Activated T-helper 2 cell treated with anti-CD3 and anti-CD28 coated beads, Interferon-gamma antibody, Interleukin-2, Interleukin-4, amounts not matched to agents 10 μg/mL and 5 μg/mL and 100 μg/mL, durations not matched to agents 14 hours and 24 hours and 36 hours (primary cell): ENCODE data around the gene SAMD9L. TPM values are rescaled to one million over a fixed set of nuclear protein-coding genes. Genes with fewer than 3 reads are reported as not detected.
A peak's percentile ranks its signal among the peaks of the same experiment; 100 is the strongest.

Experiments used
- DNase-seq: peaks from one replicate; pipeline ENCODE4 v3.0.0; 2021; ENCODE audit warnings: low spot score
- H3K27ac Mint-ChIP-seq: one replicate; pipeline ENCODE4 v1.8.0; 2021; ENCODE audit warnings: mixed read lengths
- H3K27me3 Mint-ChIP-seq: one replicate; pipeline ENCODE4 v1.8.0; 2021; ENCODE audit warnings: low read depth, mixed read lengths
- H3K36me3 Mint-ChIP-seq: one replicate; pipeline ENCODE4 v1.8.0; 2021; ENCODE audit warnings: low read depth, mixed read lengths
- H3K4me1 Mint-ChIP-seq: one replicate; pipeline ENCODE4 v1.8.0; 2021; ENCODE audit warnings: low read depth, mixed read lengths
- H3K4me3 Mint-ChIP-seq: one replicate; pipeline ENCODE4 v1.8.0; 2021; ENCODE audit warnings: low read depth, mild to moderate bottlenecking, moderate library complexity, mixed read lengths
- H3K9me3 Mint-ChIP-seq: one replicate; pipeline ENCODE4 v1.8.0; 2021; ENCODE audit warnings: mixed read lengths
- intact Hi-C: fragments of 100-400 bp; cut with micrococcal nuclease; formaldehyde crosslinking; loops from one replicate; pipeline ENCODE4 v1.15.1; 2023
- total RNA-seq: library from RNA; stranded (reverse); gene quantifications from 2 replicates; pipeline ENCODE4 v1.2.3, GENCODE V29; 2022

The SAMD9L gene
- 12.6 and 15.3 TPM in 2 replicates for total RNA-seq

- intact Hi-C loops: loop anchor here (1.0 kb wide), 1 partner anchor 12 kb away; no protein-coding TSS in a partner anchor
- Mint-ChIP-seq H3K9me3 (no peaks in the 10 kb centered on the region), H3K36me3 (peaks cover 13% of the 10 kb centered on the region), H3K4me3 (peak within 1 kb of the TSS; percentile 87), H3K4me1 (peaks cover 36% of the 10 kb centered on the region), H3K27me3 (no peaks in the 10 kb centered on the region), H3K27ac (peak within 1 kb of the TSS; percentile 91)
- no peak for DNase-seq
Observed at GRCh38 chr7:93148144-93148543, at the start of gene SAMD9L. SAMD9L (minus strand) TSS chr7:93148385; CDS start chr7:93135971, 12,414 bp downstream.

- intact Hi-C loops: no loop called here
- H3K4me1 Mint-ChIP-seq: no peaks in the 10 kb centered on the region
- no peak overlapping the region for H3K27ac Mint-ChIP-seq
- peaks cover 45% of the 10 kb centered on the region for H3K27me3 Mint-ChIP-seq
- no peaks in the 10 kb centered on the region for H3K36me3 Mint-ChIP-seq
- DNase-seq: no peak
- no peak overlapping the region for H3K4me3 Mint-ChIP-seq
- no peaks in the 10 kb centered on the region for H3K9me3 Mint-ChIP-seq
Observed at GRCh38 chr7:93196336-93196735, 48.2 kb upstream of the SAMD9L start.

DNA sequence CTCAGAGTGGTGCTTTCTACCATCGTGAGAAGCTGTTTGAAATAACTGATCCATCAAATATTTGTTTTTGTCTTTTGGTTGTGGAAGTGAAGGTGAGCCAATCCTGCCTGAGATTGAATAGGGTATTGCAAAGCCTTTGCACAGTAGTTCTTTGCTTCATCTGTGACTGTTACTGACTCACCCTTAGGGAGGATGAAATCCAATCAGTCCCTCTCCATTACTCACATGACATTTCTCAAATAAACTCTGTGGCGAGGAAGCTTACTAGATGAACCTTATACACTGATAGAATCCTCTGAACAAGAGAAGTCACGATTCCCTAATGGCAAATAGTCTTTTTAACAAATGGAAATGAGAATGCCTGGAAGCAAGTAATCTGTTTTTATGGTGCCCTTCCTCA lies 46.2 kb upstream of the SAMD9L start:
- Mint-ChIP-seq H3K27me3 (peaks cover 46% of the 10 kb centered on the region), H3K4me1 (no peaks in the 10 kb centered on the region), H3K9me3 (no peaks in the 10 kb centered on the region), H3K4me3 (no peak overlapping the region), H3K27ac (no peak overlapping the region), H3K36me3 (no peaks in the 10 kb centered on the region)
- no peak for DNase-seq
- intact Hi-C loops: loop anchor here (1.0 kb wide), 1 partner anchor 26 kb away; no protein-coding TSS in a partner anchor

DNA sequence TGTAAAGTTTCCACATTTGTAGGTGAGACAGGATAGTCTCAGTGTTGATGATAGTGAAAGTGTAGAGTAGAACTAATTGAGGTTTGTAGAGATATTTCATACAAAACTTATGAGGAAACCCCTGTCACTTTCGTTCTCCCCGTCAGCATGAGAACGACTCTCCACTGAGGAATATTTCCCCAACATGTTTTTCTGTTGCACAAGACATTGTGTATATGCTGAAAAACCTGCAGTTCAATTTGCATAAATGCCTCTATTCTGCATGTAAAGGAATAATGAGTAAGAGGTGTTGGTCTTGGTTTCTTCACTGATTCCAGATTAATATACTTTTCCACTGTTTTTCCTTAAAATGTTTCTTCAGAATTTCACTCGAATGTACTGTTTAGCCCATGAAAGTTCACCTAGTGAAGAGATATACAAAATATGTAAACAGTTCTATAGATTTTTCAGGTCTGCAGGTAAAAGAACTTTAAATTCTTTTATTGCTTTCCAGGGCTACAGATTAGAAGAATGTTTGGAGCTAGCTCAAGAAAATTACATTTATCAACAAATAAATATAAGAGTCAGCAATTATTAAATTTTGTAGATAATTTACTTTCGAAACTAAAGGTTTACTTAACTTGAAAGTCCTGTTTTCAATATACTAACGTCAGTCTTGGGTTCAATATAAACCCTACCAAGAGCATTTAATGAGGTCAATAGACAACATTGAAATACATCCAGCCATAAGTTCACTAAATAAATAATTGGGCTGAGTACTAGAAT lies 40.9 kb upstream of the SAMD9L start:
- intact Hi-C loops: no loop called here
- H3K4me3 Mint-ChIP-seq: no peak overlapping the region
- DNase-seq: no peak
- H3K36me3 Mint-ChIP-seq: no peaks in the 10 kb centered on the region
- H3K4me1 Mint-ChIP-seq: no peaks in the 10 kb centered on the region
- no peaks in the 10 kb centered on the region for H3K9me3 Mint-ChIP-seq
- H3K27ac Mint-ChIP-seq: no peak overlapping the region
- peaks cover 50% of the 10 kb centered on the region for H3K27me3 Mint-ChIP-seq

GRCh38 chr7:93185303-93186027 lies 37.3 kb upstream of the SAMD9L start:
- intact Hi-C loops: loop anchor here (2.0 kb wide), 1 partner anchor 25 kb away; no protein-coding TSS in a partner anchor
- peaks cover 47% of the 10 kb centered on the region for H3K27me3 Mint-ChIP-seq
- no peaks in the 10 kb centered on the region for H3K36me3 Mint-ChIP-seq
- no peaks in the 10 kb centered on the region for H3K9me3 Mint-ChIP-seq
- H3K4me3 Mint-ChIP-seq: no peak overlapping the region
- no peak overlapping the region for H3K27ac Mint-ChIP-seq
- no peak for DNase-seq
- H3K4me1 Mint-ChIP-seq: no peaks in the 10 kb centered on the region

DNA sequence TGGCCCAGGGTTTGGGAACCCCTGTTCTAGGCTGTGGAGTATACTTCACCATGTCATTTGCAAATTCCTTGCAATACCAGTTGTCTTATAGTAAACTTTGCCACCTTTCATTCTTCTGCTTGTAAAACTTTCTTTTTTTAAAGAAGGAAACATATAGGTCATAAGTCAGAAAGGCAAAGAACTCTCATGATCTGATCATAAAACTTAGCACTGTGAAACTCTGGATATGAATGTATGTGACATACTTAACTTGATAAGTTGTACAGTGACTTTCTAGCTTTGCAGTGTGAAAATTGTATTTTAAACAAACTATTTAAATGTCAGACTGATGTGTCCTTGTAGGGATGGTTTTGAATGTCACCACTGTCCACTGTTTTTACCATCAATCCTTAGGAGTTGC lies 31.0 kb upstream of the SAMD9L start:
- Mint-ChIP-seq H3K4me3 (no peak overlapping the region), H3K36me3 (no peaks in the 10 kb centered on the region), H3K9me3 (no peaks in the 10 kb centered on the region), H3K4me1 (no peaks in the 10 kb centered on the region), H3K27me3 (peaks cover 38% of the 10 kb centered on the region), H3K27ac (no peak overlapping the region)
- no peak for DNase-seq
- intact Hi-C loops: no loop called here

- no peak for DNase-seq
- H3K36me3 Mint-ChIP-seq: no peaks in the 10 kb centered on the region
- H3K4me3 Mint-ChIP-seq: no peak overlapping the region
- intact Hi-C loops: no loop called here
- no peak overlapping the region for H3K27ac Mint-ChIP-seq
- peaks cover 7% of the 10 kb centered on the region for H3K9me3 Mint-ChIP-seq
- H3K27me3 Mint-ChIP-seq: peaks cover 32% of the 10 kb centered on the region
- H3K4me1 Mint-ChIP-seq: no peaks in the 10 kb centered on the region
Observed at GRCh38 chr7:93178213-93178612, 30.0 kb upstream of the SAMD9L start.

GRCh38 chr7:93176992-93177580 lies 28.9 kb upstream of the SAMD9L start:
- Mint-ChIP-seq H3K27ac (no peak overlapping the region), H3K36me3 (no peaks in the 10 kb centered on the region), H3K4me3 (no peak overlapping the region), H3K27me3 (peaks cover 24% of the 10 kb centered on the region), H3K9me3 (peaks cover 14% of the 10 kb centered on the region), H3K4me1 (no peaks in the 10 kb centered on the region)
- intact Hi-C loops: no loop called here
- DNase-seq: no peak

- no peak for DNase-seq
- Mint-ChIP-seq H3K27ac (no peak overlapping the region), H3K9me3 (peaks cover 22% of the 10 kb centered on the region), H3K27me3 (peaks cover 19% of the 10 kb centered on the region), H3K36me3 (no peaks in the 10 kb centered on the region), H3K4me3 (no peak overlapping the region), H3K4me1 (no peaks in the 10 kb centered on the region)
- intact Hi-C loops: no loop called here
Observed at GRCh38 chr7:93175219-93175618, 27.0 kb upstream of the SAMD9L start.

DNA sequence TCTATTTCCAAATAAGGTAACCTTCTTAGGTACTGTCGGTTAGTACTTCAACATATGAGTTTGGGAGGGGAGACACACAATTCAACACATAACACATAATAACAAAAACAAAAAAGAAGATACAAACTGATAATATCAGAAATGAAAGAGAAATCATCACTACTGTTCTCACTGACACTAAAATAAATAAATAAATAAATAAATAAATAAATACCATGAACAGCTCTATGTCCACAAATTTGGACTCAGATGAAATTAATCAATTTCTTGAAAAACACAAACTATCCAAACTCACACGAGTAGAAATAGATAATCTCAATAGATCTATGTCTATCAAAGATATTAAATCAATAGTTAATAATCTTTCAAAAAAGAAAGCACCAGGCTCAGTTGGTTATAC lies 24.5 kb upstream of the SAMD9L start:
- Mint-ChIP-seq H3K36me3 (peaks cover under 1% of the 10 kb centered on the region), H3K27ac (no peak overlapping the region), H3K27me3 (peaks cover 19% of the 10 kb centered on the region), H3K9me3 (peaks cover 34% of the 10 kb centered on the region), H3K4me1 (no peaks in the 10 kb centered on the region), H3K4me3 (no peak overlapping the region)
- intact Hi-C loops: no loop called here
- no peak for DNase-seq

GRCh38 chr7:93171606-93172226 lies 23.5 kb upstream of the SAMD9L start:
- peaks cover 11% of the 10 kb centered on the region for H3K27me3 Mint-ChIP-seq
- no peak for DNase-seq
- intact Hi-C loops: no loop called here
- peaks cover 6% of the 10 kb centered on the region for H3K36me3 Mint-ChIP-seq
- H3K4me3 Mint-ChIP-seq: no peak overlapping the region
- H3K9me3 Mint-ChIP-seq: peaks cover 44% of the 10 kb centered on the region
- no peak overlapping the region for H3K27ac Mint-ChIP-seq
- H3K4me1 Mint-ChIP-seq: no peaks in the 10 kb centered on the region

GRCh38 chr7:93165447-93165846 lies 17.3 kb upstream of the SAMD9L start:
- Mint-ChIP-seq H3K9me3 (peaks cover 51% of the 10 kb centered on the region), H3K4me3 (no peak overlapping the region), H3K4me1 (peaks cover 9% of the 10 kb centered on the region), H3K27ac (no peak overlapping the region), H3K27me3 (no peaks in the 10 kb centered on the region), H3K36me3 (peaks cover 16% of the 10 kb centered on the region)
- intact Hi-C loops: loop anchor here (10.0 kb wide), 1 partner anchor 211 kb away; no protein-coding TSS in a partner anchor
- DNase-seq: no peak
